ENCODE data around the gene IL18R1. TPM values are rescaled to one million over a fixed set of nuclear protein-coding genes. Genes with fewer than 3 reads are reported as not detected.

Gene IL18R1
- total RNA-seq, 1 donor from 2014 or later: 2.3 TPM

- Mint-ChIP-seq H3K4me3 (no peak overlapping the region), H3K27me3 (ENCODE audit: low read depth) (peaks cover 10% of the 10 kb centered on the region), H3K4me1 (peaks cover 10% of the 10 kb centered on the region), H3K27ac (no peak overlapping the region), H3K9me3 (no peaks in the 10 kb centered on the region), H3K36me3 (no peaks in the 10 kb centered on the region)
- no peak for TF ChIP-seq CTCF (IDR thresholded peaks at IDR 0.05; ENCODE audit: unreplicated experiment)
- no peak for DNase-seq (ENCODE audit: low spot score in 2 of 2, unreplicated experiment in 2 of 2)
Observed at GRCh38 chr2:102438578-102438977, 83.0 kb downstream of the IL18R1 start.

- peaks cover 10% of the 10 kb centered on the region for H3K4me1 Mint-ChIP-seq
- TF ChIP-seq CTCF (IDR thresholded peaks at IDR 0.05; ENCODE audit: unreplicated experiment): no peak
- H3K4me3 Mint-ChIP-seq: no peak overlapping the region
- H3K9me3 Mint-ChIP-seq: no peaks in the 10 kb centered on the region
- H3K36me3 Mint-ChIP-seq: no peaks in the 10 kb centered on the region
- no peak for DNase-seq (ENCODE audit: low spot score in 2 of 2, unreplicated experiment in 2 of 2)
- H3K27ac Mint-ChIP-seq: no peak overlapping the region
- peaks cover 10% of the 10 kb centered on the region for H3K27me3 Mint-ChIP-seq (ENCODE audit: low read depth)
Observed at GRCh38 chr2:102439065-102439695, 83.6 kb downstream of the IL18R1 start.

GRCh38 chr2:102442967-102443828 is 87.6 kb downstream of the IL18R1 start:
- no peak overlapping the region for H3K27ac Mint-ChIP-seq
- peaks cover 2% of the 10 kb centered on the region for H3K4me1 Mint-ChIP-seq
- no peaks in the 10 kb centered on the region for H3K9me3 Mint-ChIP-seq
- H3K27me3 Mint-ChIP-seq (ENCODE audit: low read depth): peaks cover 12% of the 10 kb centered on the region
- no peaks in the 10 kb centered on the region for H3K36me3 Mint-ChIP-seq
- no peak overlapping the region for H3K4me3 Mint-ChIP-seq
- peak; percentile 64 for TF ChIP-seq CTCF (IDR thresholded peaks at IDR 0.05; ENCODE audit: unreplicated experiment)
- no peak for DNase-seq (ENCODE audit: low spot score in 2 of 2, unreplicated experiment in 2 of 2)

- H3K36me3 Mint-ChIP-seq: no peaks in the 10 kb centered on the region
- peaks cover 2% of the 10 kb centered on the region for H3K4me1 Mint-ChIP-seq
- no peaks in the 10 kb centered on the region for H3K9me3 Mint-ChIP-seq
- no peak overlapping the region for H3K4me3 Mint-ChIP-seq
- no peak for TF ChIP-seq CTCF (IDR thresholded peaks at IDR 0.05; ENCODE audit: unreplicated experiment)
- H3K27ac Mint-ChIP-seq: no peak overlapping the region
- no peak for DNase-seq (ENCODE audit: low spot score in 2 of 2, unreplicated experiment in 2 of 2)
- H3K27me3 Mint-ChIP-seq (ENCODE audit: low read depth): peaks cover 12% of the 10 kb centered on the region
Observed at GRCh38 chr2:102444233-102444632, 88.6 kb downstream of the IL18R1 start.

GRCh38 chr2:102446936-102447335 is 91.3 kb downstream of the IL18R1 start:
- no peak overlapping the region for H3K4me3 Mint-ChIP-seq

More at GRCh38 chr2:102446936-102447335, 91.3 kb downstream of the IL18R1 start:
- no peak overlapping the region for H3K27ac Mint-ChIP-seq
- H3K36me3 Mint-ChIP-seq: no peaks in the 10 kb centered on the region
- H3K9me3 Mint-ChIP-seq: no peaks in the 10 kb centered on the region
- TF ChIP-seq CTCF (IDR thresholded peaks at IDR 0.05; ENCODE audit: unreplicated experiment): no peak
- DNase-seq (ENCODE audit: low spot score in 2 of 2, unreplicated experiment in 2 of 2): no peak
- H3K4me1 Mint-ChIP-seq: peaks cover 2% of the 10 kb centered on the region
- peaks cover 24% of the 10 kb centered on the region for H3K27me3 Mint-ChIP-seq (ENCODE audit: low read depth)

Small RNA genes within 50 kb of the gene (microRNA-seq; reads per million reads assigned to microRNA genes)
- not detected for gene MIR4772

Other genes starting within 250 kb of the IL18R1 start
- gene IL1R1, start 213.1 kb upstream of the IL18R1 start, total RNA-seq: 10.8 to 13.6 TPM (median 13.3 TPM) in 3 replicates
- 0.40 TPM in 1 of 3 replicates, not detected in the others for gene IL1RL2, start 168.8 kb upstream of the IL18R1 start, total RNA-seq
- gene IL1RL1, start 44.2 kb upstream of the IL18R1 start, total RNA-seq: 0.09 to 0.18 TPM in 2 of 3 replicates, not detected in the other
- gene IL18RAP, start 67.4 kb downstream of the IL18R1 start, total RNA-seq: not detected in 3 replicates
- 0.07 to 0.11 TPM (median 0.11 TPM) in 3 replicates for gene SLC9A4, start 117.4 kb downstream of the IL18R1 start, total RNA-seq